WTC11 (cell line): Measurements from ENCODE around the gene CD84. TPM values are rescaled to one million over a fixed set of nuclear protein-coding genes. Genes with fewer than 3 reads are reported as not detected.

Experiments
- ATAC-seq: fragments of 200-7000 bp; cut with Tn5 transposase; 2 replicates; pipeline ENCODE4 v1.10.0; 2021; ENCODE audit warnings: mild to moderate bottlenecking, moderate library complexity
- CTCF ChIA-PET: fragments of 300-600 bp; sonication (Branson Sonifier 250); formaldehyde crosslinking; loops from one replicate; lab custom pipeline; 2021; ENCODE audit warnings: antibody characterized with exemption; lab: Charles Lee
- POLR2A ChIA-PET: fragments of 350-600 bp; sonication (Branson Sonifier 250); formaldehyde crosslinking; loops from one replicate; lab custom pipeline; 2021; ENCODE audit warnings: antibody characterized with exemption; lab: Charles Lee
- DNase-seq: peaks from one replicate; pipeline ENCODE4 v3.0.0; 2021; ENCODE audit warnings: low spot score
- H3K27ac Mint-ChIP-seq: 2 replicates; pipeline ENCODE4 v1.8.0; 2021; ENCODE audit warnings: mixed read lengths
- H3K27me3 Mint-ChIP-seq: 2 replicates; pipeline ENCODE4 v1.8.0; 2021; ENCODE audit warnings: low read depth, mild to moderate bottlenecking, moderate library complexity, mixed read lengths
- H3K36me3 Mint-ChIP-seq: 2 replicates; pipeline ENCODE4 v1.8.0; 2021; ENCODE audit warnings: mixed read lengths
- H3K4me1 Mint-ChIP-seq: 2 replicates; pipeline ENCODE4 v1.8.0; 2022; ENCODE audit warnings: mixed read lengths
- H3K4me3 Mint-ChIP-seq: 2 replicates; pipeline ENCODE4 v1.8.0; 2021; ENCODE audit warnings: mild to moderate bottlenecking, moderate library complexity, mixed read lengths
- H3K9me3 Mint-ChIP-seq: 2 replicates; pipeline ENCODE4 v1.8.0; 2021; ENCODE audit warnings: mixed read lengths
- EMX1 ChIP-seq: fragments of 250-450 bp; sonication (Bioruptor Pico); IDR thresholded peaks from 2 replicates; pipeline ENCODE4 v1.8.0; 2021; ENCODE audit warnings: mild to moderate bottlenecking
- ESRRA ChIP-seq: sonication (generic); formaldehyde crosslinking; IDR thresholded peaks from 2 replicates; pipeline ENCODE4 v1.8.1; 2022; ENCODE audit warnings: mild to moderate bottlenecking, missing genetic modification reagents, borderline replicate concordance
- FOXJ3 ChIP-seq: sonication (generic); formaldehyde crosslinking; IDR thresholded peaks from 2 replicates; pipeline ENCODE4 v1.9.0; 2021; ENCODE audit warnings: missing genetic modification reagents, mild to moderate bottlenecking, borderline replicate concordance
- FOXK1 ChIP-seq: sonication (generic); formaldehyde crosslinking; IDR thresholded peaks from 2 replicates; pipeline ENCODE4 v1.8.0; 2022; ENCODE audit warnings: mild to moderate bottlenecking, moderate library complexity, missing genetic modification reagents
- JAZF1 ChIP-seq: fragments of 250-450 bp; sonication (Bioruptor Pico); IDR thresholded peaks from 2 replicates; pipeline ENCODE4 v1.9.0; 2021; ENCODE audit warnings: moderate library complexity, mild to moderate bottlenecking, inconsistent platforms
- JUN ChIP-seq: sonication (generic); formaldehyde crosslinking; IDR thresholded peaks from 2 replicates; pipeline ENCODE4 v1.8.0; 2023; ENCODE audit warnings: mild to moderate bottlenecking, missing genetic modification reagents
- OVOL2 ChIP-seq: fragments of 250-450 bp; sonication (Bioruptor Pico); IDR thresholded peaks from 2 replicates; pipeline ENCODE4 v1.9.0; 2021; ENCODE audit warnings: mild to moderate bottlenecking, borderline replicate concordance
- TP53 ChIP-seq: sonication (generic); formaldehyde crosslinking; IDR thresholded peaks from 2 replicates; pipeline ENCODE4 v1.8.1; 2023; ENCODE audit warnings: mild to moderate bottlenecking, missing genetic modification reagents
- ZNF121 ChIP-seq: sonication (generic); formaldehyde crosslinking; IDR thresholded peaks from 2 replicates; pipeline ENCODE4 v1.8.0; 2023; ENCODE audit warnings: missing genetic modification reagents
- ZNF219 ChIP-seq: sonication (generic); formaldehyde crosslinking; IDR thresholded peaks from 2 replicates; pipeline ENCODE4 v1.8.0; 2023; ENCODE audit warnings: missing genetic modification reagents, mild to moderate bottlenecking, borderline replicate concordance
- ZNF263 ChIP-seq: sonication (generic); formaldehyde crosslinking; IDR thresholded peaks from 2 replicates; pipeline ENCODE4 v1.8.1; 2022; ENCODE audit warnings: low read depth, mild to moderate bottlenecking, moderate library complexity, missing genetic modification reagents
- ZNF396 ChIP-seq: fragments of 250-450 bp; sonication (Bioruptor Pico); IDR thresholded peaks from 2 replicates; pipeline ENCODE4 v1.8.0; 2021; ENCODE audit warnings: mild to moderate bottlenecking, moderate library complexity, borderline replicate concordance
- ZNF671 ChIP-seq: fragments of 250-450 bp; sonication (Bioruptor Pico); IDR thresholded peaks from 2 replicates; pipeline ENCODE4 v1.8.0; 2021; ENCODE audit warnings: mild to moderate bottlenecking
- total RNA-seq: library from RNA; stranded (reverse); gene quantifications from 3 replicates; pipeline ENCODE4 v1.2.3, GENCODE V29; 2021
- TF ChIP-seq, protein P1 (sequence below): fragments of 200-600 bp; IDR thresholded peaks from 2 replicates; pipeline ENCODE4 v1.8.0; 2022; ENCODE audit warnings: antibody characterized with exemption
- TF ChIP-seq, protein P2 (sequence below): sonication (generic); formaldehyde crosslinking; IDR thresholded peaks from 2 replicates; pipeline ENCODE4 v1.8.1; 2023; ENCODE audit warnings: mild to moderate bottlenecking, missing genetic modification reagents
- TF ChIP-seq, protein P3 (sequence below): fragments of 250-450 bp; sonication (Bioruptor Pico); IDR thresholded peaks from 2 replicates; pipeline ENCODE4 v1.9.0; 2021; ENCODE audit warnings: mild to moderate bottlenecking
- TF ChIP-seq, protein P4 (sequence below): sonication (generic); formaldehyde crosslinking; IDR thresholded peaks from 2 replicates; pipeline ENCODE4 v1.8.0; 2022; ENCODE audit warnings: missing genetic modification reagents
- TF ChIP-seq, protein P5 (sequence below): fragments of 250-450 bp; sonication (Bioruptor Pico); IDR thresholded peaks from 2 replicates; pipeline ENCODE4 v1.8.0; 2021; ENCODE audit warnings: mild to moderate bottlenecking

The CD84 gene
- total RNA-seq, 1 experiment from 2014 or later = 0.17 TPM

DNA sequence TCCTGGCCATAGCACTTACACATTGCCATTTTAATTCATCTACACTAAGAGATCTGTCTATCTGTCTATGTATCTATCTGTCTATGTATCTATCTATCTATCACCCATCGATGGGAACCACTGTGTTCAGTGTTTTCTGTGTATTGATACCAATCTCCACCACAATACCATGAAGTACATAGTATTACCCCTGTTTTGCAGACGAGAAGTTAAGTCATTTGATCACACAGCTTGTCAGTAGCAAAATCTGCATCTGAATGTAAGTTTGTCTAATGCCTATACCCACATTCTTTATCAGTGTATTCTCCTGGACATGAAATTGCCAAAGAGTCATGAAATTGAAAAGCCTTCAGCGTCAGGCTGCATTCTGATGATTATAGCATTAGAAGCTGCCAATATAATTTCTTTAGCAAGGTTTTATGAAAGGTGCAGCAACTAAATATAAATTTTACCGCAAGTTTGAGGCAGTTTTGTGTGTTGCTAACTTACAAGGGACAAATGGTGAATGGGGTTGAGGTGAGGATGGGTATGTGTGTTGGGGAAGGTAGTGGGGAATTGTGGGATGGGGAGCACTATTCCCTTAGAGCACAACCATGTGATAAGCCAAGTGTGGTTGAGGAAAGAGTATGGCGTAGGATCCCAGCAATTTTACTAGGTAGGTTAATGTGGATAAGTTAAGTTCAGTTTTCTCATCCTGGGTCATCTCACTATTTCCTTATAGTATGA is 43.4 kb upstream of the CD84 start:
- Mint-ChIP-seq H3K27ac (no peak overlapping the region), H3K9me3 (peaks cover 17% of the 10 kb centered on the region), H3K36me3 (peaks cover 7% of the 10 kb centered on the region), H3K4me3 (no peak overlapping the region), H3K27me3 (no peaks in the 10 kb centered on the region; the same call in 1 of the 2 replicates), H3K4me1 (peaks cover 12% of the 10 kb centered on the region)
- ChIA-PET CTCF (no interaction called here), POLR2A (no interaction called here)
- TF ChIP-seq ZNF219 (CRISPR knock-in tag) (no peak), ESRRA (CRISPR knock-in tag) (no peak), ZNF121 (CRISPR knock-in tag) (no peak), JUN (CRISPR knock-in tag) (no peak), ZNF263 (no peak), JAZF1 (CRISPR knock-in tag) (no peak), TP53 (no peak), ZNF671 (CRISPR knock-in tag) (no peak), FOXK1 (no peak), EMX1 (no peak), ZNF396 (CRISPR knock-in tag) (no peak), FOXJ3 (CRISPR knock-in tag) (no peak), OVOL2 (CRISPR knock-in tag) (no peak)
- TF ChIP-seq, protein P1, sequence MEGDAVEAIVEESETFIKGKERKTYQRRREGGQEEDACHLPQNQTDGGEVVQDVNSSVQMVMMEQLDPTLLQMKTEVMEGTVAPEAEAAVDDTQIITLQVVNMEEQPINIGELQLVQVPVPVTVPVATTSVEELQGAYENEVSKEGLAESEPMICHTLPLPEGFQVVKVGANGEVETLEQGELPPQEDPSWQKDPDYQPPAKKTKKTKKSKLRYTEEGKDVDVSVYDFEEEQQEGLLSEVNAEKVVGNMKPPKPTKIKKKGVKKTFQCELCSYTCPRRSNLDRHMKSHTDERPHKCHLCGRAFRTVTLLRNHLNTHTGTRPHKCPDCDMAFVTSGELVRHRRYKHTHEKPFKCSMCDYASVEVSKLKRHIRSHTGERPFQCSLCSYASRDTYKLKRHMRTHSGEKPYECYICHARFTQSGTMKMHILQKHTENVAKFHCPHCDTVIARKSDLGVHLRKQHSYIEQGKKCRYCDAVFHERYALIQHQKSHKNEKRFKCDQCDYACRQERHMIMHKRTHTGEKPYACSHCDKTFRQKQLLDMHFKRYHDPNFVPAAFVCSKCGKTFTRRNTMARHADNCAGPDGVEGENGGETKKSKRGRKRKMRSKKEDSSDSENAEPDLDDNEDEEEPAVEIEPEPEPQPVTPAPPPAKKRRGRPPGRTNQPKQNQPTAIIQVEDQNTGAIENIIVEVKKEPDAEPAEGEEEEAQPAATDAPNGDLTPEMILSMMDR = no peak
- TF ChIP-seq, protein P2, sequence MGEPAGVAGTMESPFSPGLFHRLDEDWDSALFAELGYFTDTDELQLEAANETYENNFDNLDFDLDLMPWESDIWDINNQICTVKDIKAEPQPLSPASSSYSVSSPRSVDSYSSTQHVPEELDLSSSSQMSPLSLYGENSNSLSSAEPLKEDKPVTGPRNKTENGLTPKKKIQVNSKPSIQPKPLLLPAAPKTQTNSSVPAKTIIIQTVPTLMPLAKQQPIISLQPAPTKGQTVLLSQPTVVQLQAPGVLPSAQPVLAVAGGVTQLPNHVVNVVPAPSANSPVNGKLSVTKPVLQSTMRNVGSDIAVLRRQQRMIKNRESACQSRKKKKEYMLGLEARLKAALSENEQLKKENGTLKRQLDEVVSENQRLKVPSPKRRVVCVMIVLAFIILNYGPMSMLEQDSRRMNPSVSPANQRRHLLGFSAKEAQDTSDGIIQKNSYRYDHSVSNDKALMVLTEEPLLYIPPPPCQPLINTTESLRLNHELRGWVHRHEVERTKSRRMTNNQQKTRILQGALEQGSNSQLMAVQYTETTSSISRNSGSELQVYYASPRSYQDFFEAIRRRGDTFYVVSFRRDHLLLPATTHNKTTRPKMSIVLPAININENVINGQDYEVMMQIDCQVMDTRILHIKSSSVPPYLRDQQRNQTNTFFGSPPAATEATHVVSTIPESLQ = no peak
- TF ChIP-seq, protein P3, sequence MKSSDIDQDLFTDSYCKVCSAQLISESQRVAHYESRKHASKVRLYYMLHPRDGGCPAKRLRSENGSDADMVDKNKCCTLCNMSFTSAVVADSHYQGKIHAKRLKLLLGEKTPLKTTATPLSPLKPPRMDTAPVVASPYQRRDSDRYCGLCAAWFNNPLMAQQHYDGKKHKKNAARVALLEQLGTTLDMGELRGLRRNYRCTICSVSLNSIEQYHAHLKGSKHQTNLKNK (CRISPR knock-in tag) = no peak
- TF ChIP-seq, protein P4, sequence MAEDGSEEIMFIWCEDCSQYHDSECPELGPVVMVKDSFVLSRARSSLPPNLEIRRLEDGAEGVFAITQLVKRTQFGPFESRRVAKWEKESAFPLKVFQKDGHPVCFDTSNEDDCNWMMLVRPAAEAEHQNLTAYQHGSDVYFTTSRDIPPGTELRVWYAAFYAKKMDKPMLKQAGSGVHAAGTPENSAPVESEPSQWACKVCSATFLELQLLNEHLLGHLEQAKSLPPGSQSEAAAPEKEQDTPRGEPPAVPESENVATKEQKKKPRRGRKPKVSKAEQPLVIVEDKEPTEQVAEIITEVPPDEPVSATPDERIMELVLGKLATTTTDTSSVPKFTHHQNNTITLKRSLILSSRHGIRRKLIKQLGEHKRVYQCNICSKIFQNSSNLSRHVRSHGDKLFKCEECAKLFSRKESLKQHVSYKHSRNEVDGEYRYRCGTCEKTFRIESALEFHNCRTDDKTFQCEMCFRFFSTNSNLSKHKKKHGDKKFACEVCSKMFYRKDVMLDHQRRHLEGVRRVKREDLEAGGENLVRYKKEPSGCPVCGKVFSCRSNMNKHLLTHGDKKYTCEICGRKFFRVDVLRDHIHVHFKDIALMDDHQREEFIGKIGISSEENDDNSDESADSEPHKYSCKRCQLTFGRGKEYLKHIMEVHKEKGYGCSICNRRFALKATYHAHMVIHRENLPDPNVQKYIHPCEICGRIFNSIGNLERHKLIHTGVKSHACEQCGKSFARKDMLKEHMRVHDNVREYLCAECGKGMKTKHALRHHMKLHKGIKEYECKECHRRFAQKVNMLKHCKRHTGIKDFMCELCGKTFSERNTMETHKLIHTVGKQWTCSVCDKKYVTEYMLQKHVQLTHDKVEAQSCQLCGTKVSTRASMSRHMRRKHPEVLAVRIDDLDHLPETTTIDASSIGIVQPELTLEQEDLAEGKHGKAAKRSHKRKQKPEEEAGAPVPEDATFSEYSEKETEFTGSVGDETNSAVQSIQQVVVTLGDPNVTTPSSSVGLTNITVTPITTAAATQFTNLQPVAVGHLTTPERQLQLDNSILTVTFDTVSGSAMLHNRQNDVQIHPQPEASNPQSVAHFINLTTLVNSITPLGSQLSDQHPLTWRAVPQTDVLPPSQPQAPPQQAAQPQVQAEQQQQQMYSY = no peak
- TF ChIP-seq, protein P5, sequence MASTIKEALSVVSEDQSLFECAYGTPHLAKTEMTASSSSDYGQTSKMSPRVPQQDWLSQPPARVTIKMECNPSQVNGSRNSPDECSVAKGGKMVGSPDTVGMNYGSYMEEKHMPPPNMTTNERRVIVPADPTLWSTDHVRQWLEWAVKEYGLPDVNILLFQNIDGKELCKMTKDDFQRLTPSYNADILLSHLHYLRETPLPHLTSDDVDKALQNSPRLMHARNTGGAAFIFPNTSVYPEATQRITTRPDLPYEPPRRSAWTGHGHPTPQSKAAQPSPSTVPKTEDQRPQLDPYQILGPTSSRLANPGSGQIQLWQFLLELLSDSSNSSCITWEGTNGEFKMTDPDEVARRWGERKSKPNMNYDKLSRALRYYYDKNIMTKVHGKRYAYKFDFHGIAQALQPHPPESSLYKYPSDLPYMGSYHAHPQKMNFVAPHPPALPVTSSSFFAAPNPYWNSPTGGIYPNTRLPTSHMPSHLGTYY (CRISPR knock-in tag) = no peak
- DNase-seq (no peak), ATAC-seq (no peak)
